HG03439 (cell line): ENCODE data around the gene MMD2.
"Not testable (repeated sequence)": the region's sequence is repeated elsewhere in the genome, so short reads cannot be mapped to it uniquely, and the experiment has no call there.

ENCODE experiments used
- ATAC-seq: cut with Tn5 transposase; IDR thresholded peaks from one replicate; pipeline ENCODE4 v1.9.1; 2021; ENCODE audit warnings: mild to moderate bottlenecking, moderate library complexity; ENCODE audit not compliant: unreplicated experiment

MMD2 gene, protein sequence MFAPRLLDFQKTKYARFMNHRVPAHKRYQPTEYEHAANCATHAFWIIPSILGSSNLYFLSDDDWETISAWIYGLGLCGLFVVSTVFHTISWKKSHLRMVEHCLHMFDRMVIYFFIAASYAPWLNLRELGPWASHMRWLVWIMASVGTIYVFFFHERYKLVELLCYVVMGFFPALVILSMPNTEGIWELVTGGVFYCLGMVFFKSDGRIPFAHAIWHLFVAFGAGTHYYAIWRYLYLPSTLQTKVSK

DNA sequence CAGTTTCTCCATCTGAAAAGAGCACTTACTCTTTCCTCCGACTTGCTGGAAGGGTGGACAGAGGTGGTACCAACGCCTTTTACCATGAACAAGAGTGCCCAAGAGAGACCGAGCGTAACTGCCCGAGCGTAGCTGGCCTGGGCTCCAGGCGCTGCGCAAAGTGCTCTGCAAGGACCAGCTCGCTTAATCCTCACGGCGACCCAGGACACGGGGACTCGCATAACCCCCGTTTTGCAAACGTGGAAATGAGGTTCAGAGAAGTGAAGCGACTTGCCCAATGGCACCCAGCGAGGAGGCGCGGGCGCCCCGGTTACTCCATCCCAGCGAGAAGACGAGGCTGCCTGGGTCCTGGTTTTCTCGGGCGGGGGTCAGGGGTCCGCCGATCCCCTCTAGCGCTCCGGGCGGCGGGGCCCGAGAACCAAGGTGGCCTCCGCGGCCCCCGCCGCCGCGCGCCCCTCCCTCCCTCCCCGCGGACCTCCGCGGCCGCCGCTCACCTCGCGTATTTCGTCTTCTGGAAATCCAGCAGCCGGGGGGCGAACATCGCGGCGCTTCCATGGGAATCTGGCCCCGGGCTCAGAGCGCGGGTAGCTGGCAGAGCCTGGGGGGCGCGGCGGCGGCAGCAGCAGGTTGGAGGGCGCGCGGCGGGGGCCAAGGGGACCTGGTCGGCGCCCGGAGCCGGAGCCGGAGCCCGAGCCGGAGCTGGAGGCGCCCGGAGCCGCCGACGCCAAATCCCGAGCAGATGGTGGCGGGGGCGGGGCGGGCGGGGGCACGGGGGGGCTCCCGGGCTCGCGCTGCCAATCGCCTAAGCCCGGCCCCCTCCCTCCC lies at the start of gene MMD2:
TSS of gene MMD2 (minus strand) at position 711 of the 825 bp plus-strand sequence. CDS start at position 541, 170 bp downstream.
- ATAC-seq: no peak

DNA sequence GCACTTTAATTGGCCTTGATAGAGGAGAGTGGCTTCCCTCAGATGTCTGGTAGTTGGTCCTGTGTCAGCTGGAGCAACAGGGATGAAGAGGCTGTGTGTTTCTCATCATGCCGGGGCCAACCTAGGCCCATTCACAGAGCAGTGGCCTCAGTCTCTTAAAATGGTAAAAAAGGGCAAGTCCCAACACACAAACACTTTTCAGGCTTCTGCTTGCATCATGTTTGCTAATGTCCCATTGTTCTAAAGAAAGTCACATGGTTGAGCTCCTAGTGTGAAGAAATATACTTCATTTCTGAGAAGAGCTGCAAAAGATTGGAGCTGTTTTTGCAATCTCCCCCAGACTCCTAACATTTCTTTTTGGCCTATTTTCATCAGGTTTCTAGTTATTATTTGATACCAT lies 46.1 kb upstream of the MMD2 start:
- no peak for ATAC-seq

- no peak for ATAC-seq
These were observed 42.9 kb upstream of the MMD2 start for GRCh38 chr7:5001911-5002310.

GRCh38 chr7:5001003-5001402 lies 42.0 kb upstream of the MMD2 start:
- ATAC-seq: no peak

DNA sequence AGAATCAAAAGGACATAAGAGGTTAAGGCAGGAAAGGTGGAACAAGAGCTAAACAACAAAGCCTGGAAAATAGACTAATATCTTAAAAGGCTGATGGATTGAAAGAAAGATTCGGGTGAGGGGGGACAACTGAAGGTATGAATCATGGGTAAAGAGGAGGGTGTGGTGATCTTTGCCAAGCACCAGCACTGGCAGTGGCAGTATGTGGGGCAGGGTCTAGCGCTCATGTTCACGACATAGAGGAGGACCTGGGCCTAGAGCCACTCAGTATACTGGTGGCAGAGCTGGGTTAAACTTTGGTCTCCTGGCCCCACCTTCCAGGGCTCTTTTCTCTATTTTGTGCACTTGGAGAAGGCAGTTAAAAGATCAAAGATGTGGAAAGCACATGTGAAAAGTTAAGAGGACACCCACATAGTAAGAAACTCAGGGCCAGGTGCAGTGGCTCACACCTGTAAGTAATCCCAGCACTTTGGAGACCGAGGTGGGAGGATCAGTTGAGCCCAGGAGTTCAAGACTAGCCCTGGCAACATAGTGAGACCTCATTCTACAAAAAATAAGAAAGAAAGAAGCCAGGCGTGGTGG lies 40.5 kb upstream of the MMD2 start:
- no peak for ATAC-seq

DNA sequence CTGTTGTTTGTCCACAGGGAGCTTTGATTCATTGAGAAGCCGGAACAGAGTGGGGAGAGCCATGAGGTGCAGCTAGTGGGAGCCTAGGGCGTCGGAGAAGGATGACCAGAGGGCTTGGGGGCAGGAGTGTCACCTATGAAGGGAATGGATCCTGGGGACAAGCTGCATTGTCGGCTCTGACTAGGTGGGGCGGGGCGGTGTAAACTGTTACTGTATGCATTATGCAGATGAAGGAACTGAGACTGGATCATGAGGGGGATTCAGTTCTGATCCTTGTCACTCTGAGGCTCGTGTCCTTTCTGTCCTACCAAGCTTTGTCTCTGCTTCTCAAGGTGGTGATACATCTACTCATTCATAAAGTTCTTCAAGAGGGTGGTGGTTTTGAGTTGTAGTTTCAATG lies 39.9 kb upstream of the MMD2 start:
- no peak for ATAC-seq

- ATAC-seq: no peak
These were observed 39.3 kb upstream of the MMD2 start for GRCh38 chr7:4998244-4998643.

GRCh38 chr7:4996696-4997222 lies 37.8 kb upstream of the MMD2 start:
- no peak for ATAC-seq

DNA sequence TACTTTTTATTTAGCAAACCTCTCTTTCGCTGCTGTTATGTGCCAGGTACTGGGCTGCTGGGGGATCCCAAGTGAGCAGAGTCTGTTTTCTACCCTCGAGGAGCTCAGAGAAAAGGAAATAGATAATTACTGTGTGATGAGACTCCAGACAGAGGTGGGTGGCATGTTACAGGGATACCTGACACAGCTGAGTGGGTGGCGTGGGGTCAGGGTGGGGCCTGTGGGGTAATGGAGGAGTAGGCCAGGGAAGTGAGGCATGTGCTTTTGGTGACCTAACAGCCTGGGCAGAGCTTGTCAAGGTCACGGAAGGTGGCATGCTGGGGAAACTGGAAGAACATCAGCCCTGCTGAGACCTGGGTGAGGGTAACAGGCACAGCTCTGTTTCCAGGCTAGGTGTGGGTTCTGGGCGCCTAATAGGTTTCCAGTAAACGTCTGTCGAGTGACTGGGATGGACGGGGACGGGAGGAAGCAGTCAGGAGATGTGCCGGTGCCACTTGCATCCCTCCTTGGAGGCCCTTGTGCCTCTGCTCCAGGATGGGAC lies 36.5 kb upstream of the MMD2 start:
- ATAC-seq: no peak

DNA sequence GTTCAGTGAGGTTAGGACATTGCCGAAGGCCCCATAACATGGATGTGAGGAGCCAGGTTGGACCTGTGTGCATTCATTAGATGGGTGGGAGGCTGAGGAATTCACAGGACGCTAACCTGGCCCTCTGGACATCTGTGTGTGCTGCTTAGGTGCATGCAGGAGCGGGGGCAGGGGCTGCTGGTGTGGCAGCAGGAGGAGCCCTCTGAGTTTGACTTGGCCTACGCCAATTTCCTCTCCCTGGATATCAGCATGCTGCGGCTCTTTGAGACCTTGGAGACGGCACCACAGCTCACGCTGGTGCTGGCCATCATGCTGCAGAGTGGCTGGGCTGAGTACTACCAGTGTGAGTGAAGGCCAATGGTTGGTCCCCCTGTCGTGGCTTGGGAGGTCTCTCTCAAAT lies 34.5 kb upstream of the MMD2 start:
- ATAC-seq: no peak

GRCh38 chr7:4982741-4983140 lies 23.8 kb upstream of the MMD2 start:
- not testable (repeated sequence) for ATAC-seq

GRCh38 chr7:4981295-4981890 lies 22.4 kb upstream of the MMD2 start:
- not testable (repeated sequence) for ATAC-seq

DNA sequence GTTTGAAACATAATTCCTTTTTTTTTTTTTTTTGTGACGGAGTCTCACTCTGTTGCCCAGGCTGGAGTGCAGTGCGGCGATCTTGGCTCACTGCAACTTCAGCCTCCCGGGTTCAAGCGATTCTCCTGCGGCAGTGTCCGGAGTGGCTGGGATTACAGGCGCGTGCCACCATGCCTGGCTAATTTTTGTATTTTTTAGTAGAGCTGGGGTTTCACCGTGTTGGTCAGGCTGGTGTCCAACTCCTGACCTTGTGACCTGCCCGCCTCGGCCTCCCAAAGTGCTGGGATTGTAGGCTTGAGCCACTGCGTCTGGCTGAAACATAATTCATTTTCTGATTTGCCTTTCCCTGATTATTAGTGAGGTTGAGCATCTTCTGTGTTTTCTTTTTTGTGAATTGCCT lies 16.6 kb upstream of the MMD2 start:
- ATAC-seq: not testable (repeated sequence)

- ATAC-seq: peak; percentile 94
These were observed 14.8 kb upstream of the MMD2 start for GRCh38 chr7:4973728-4974198.

- not testable (repeated sequence) for ATAC-seq
These were observed 13.5 kb upstream of the MMD2 start for GRCh38 chr7:4972446-4972845.

DNA sequence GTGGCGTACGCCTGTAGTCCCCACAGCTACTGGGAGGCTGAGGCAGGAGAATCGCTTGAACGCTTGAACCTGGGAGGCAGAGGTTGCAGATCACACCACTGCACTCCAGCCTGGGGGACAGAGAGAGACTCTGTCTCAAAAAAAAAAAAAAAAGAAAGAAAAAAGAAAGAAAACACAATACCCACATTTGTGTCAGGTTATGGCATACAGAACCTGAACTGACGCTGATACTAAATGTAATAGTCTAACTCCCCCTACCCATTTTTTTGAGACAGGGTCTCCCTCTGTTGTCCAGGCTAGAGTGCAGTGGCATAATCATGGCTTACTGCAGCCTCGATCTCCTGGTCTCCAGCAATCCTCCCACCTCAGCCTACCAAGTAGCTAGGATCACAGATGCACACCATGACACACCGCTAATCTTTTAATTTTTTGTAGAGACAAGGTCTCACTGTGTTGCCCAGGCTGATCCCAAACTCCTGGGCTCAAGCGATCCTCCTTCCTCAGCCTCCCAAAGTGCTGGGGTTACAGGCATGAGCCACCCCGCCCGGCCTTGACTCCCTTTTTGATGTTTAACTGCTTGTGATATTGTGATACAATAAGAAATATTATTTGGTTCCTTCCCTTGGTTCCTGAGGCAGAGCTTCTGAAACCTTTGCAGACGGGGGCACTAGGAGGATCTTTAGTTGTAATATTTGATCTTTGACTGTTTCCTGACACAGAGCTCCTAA lies 6.5 kb upstream of the MMD2 start:
- no peak for ATAC-seq

DNA sequence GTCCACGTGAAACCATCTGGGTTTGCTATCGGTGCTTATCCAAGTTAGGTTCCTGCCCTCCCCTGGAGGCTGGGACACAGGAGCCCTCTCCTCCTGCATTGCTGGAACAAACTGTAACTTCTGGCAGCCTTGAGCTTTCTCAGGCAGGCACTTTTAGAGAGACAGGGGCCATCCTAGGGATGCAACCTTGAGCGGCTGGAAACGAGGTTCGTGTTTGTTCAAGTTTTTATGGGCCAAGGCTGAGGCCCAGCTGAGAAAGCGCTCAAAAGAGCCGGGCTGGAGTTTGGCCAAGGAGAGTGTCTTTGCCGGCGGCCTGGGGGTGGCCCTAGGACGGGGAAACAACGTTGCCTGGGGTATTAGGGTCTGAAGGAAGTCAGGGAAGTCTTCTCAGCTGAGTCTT lies 5.5 kb upstream of the MMD2 start:
- ATAC-seq: no peak

GRCh38 chr7:4962872-4963775 lies 4.1 kb upstream of the MMD2 start:
- ATAC-seq: no peak

DNA sequence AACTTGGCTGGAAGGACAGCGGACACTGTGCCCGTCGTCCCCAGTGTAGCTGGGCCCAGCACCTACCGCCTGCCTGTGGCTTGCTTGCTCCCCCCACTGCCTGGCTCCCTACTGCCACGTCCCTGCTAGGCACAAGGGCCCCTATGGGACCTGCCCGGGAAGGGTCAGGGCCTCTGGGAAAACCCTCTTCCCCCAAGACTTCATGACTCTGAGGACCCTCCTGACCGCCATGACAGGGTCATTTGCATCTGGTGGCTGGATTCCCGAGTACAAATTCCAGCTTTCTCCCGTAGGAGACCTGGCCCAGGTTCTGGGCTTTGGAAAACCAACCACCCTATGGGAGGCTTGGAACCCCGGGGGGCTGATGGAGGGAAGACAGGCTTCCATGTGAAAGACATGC lies 1.4 kb upstream of the MMD2 start:
- no peak for ATAC-seq
